ENCODE data around the gene MXD3. TPM values are rescaled to one million over a fixed set of nuclear protein-coding genes. Genes with fewer than 3 reads are reported as not detected.

Gene MXD3
- total RNA-seq, 1 donor from 2014 or later, result 8.4 TPM

GRCh38 chr5:177357459-177358351, 46.0 kb upstream of the MXD3 start, which contains the start of gene RGS14:
TSS of gene RGS14 (plus strand) at chr5:177357924. CDS start at chr5:177358025, 101 bp downstream.
- peaks cover 4% of the 10 kb centered on the region for H3K4me1 Mint-ChIP-seq (ENCODE audit: low read depth)
- no peak for DNase-seq (ENCODE audit: low spot score)
- H3K36me3 Mint-ChIP-seq (ENCODE audit: low read depth), result no peaks in the 10 kb centered on the region
- peaks cover 2% of the 10 kb centered on the region for H3K9me3 Mint-ChIP-seq (ENCODE audit: low read depth)
- H3K27ac Mint-ChIP-seq (ENCODE audit: unreplicated experiment), result peak within 1 kb of the TSS; percentile 10
- TF ChIP-seq CTCF (IDR thresholded peaks at IDR 0.05), result no peak
- H3K27me3 Mint-ChIP-seq (ENCODE audit: low read depth), result peaks cover 1% of the 10 kb centered on the region
- H3K4me3 Mint-ChIP-seq (ENCODE audit: unreplicated experiment), result no peak within 1 kb of the TSS

GRCh38 chr5:177357146-177357458, 45.4 kb upstream of the MXD3 start:
- peaks cover 1% of the 10 kb centered on the region for H3K27me3 Mint-ChIP-seq (ENCODE audit: low read depth)
- H3K4me3 Mint-ChIP-seq (ENCODE audit: unreplicated experiment), result no peak overlapping the region
- no peak for TF ChIP-seq CTCF (IDR thresholded peaks at IDR 0.05)
- no peak overlapping the region for H3K27ac Mint-ChIP-seq (ENCODE audit: unreplicated experiment)
- H3K9me3 Mint-ChIP-seq (ENCODE audit: low read depth), result peaks cover 2% of the 10 kb centered on the region
- DNase-seq (ENCODE audit: low spot score), result no peak
- peaks cover 7% of the 10 kb centered on the region for H3K4me1 Mint-ChIP-seq (ENCODE audit: low read depth)
- H3K36me3 Mint-ChIP-seq (ENCODE audit: low read depth), result no peaks in the 10 kb centered on the region

- peaks cover 10% of the 10 kb centered on the region for H3K4me1 Mint-ChIP-seq (ENCODE audit: low read depth)
- peaks cover 1% of the 10 kb centered on the region for H3K27me3 Mint-ChIP-seq (ENCODE audit: low read depth)
- no peak overlapping the region for H3K4me3 Mint-ChIP-seq (ENCODE audit: unreplicated experiment)
- no peak overlapping the region for H3K27ac Mint-ChIP-seq (ENCODE audit: unreplicated experiment)
- DNase-seq (ENCODE audit: low spot score), result no peak
- no peaks in the 10 kb centered on the region for H3K36me3 Mint-ChIP-seq (ENCODE audit: low read depth)
- H3K9me3 Mint-ChIP-seq (ENCODE audit: low read depth), result peaks cover 2% of the 10 kb centered on the region
- TF ChIP-seq CTCF (IDR thresholded peaks at IDR 0.05), result no peak
Measured at GRCh38 chr5:177356746-177357145, 45.0 kb upstream of the MXD3 start.

GRCh38 chr5:177355868-177356168, 44.1 kb upstream of the MXD3 start:
- Mint-ChIP-seq H3K27me3 (ENCODE audit: low read depth) (peaks cover 1% of the 10 kb centered on the region), H3K36me3 (ENCODE audit: low read depth) (no peaks in the 10 kb centered on the region), H3K27ac (ENCODE audit: unreplicated experiment) (no peak overlapping the region), H3K9me3 (ENCODE audit: low read depth) (peaks cover 2% of the 10 kb centered on the region), H3K4me3 (ENCODE audit: unreplicated experiment) (no peak overlapping the region), H3K4me1 (ENCODE audit: low read depth) (peaks cover 14% of the 10 kb centered on the region)
- no peak for DNase-seq (ENCODE audit: low spot score)
- TF ChIP-seq CTCF (IDR thresholded peaks at IDR 0.05), result no peak

- peaks cover 19% of the 10 kb centered on the region for H3K4me1 Mint-ChIP-seq (ENCODE audit: low read depth)
- no peaks in the 10 kb centered on the region for H3K36me3 Mint-ChIP-seq (ENCODE audit: low read depth)
- H3K9me3 Mint-ChIP-seq (ENCODE audit: low read depth), result peaks cover 2% of the 10 kb centered on the region
- peaks cover 1% of the 10 kb centered on the region for H3K27me3 Mint-ChIP-seq (ENCODE audit: low read depth)
- H3K27ac Mint-ChIP-seq (ENCODE audit: unreplicated experiment), result no peak overlapping the region
- no peak for TF ChIP-seq CTCF (IDR thresholded peaks at IDR 0.05)
- DNase-seq (ENCODE audit: low spot score), result no peak
- no peak overlapping the region for H3K4me3 Mint-ChIP-seq (ENCODE audit: unreplicated experiment)
Measured at GRCh38 chr5:177355162-177355867, 43.6 kb upstream of the MXD3 start.
